Ectodermal cell (in vitro differentiated cells): ENCODE data around the gene TCERG1L.

Experiments
- H3K27ac ChIP-seq: 2 replicates; pipeline ENCODE4 v1.7.0; 2013; ENCODE audit warnings: mild to moderate bottlenecking, low read depth, low read length; ENCODE audit not compliant: insufficient read depth, poor library complexity, severe bottlenecking
- H3K27me3 ChIP-seq: 2 replicates; pipeline ENCODE4 v1.7.0; 2013; ENCODE audit warnings: mild to moderate bottlenecking, low read length; ENCODE audit not compliant: insufficient read depth, control insufficient read depth, poor library complexity, severe bottlenecking
- H3K36me3 ChIP-seq: one replicate; pipeline ENCODE4 v1.7.0; 2013; ENCODE audit warnings: low read length; ENCODE audit not compliant: control insufficient read depth, insufficient read depth
- H3K4me1 ChIP-seq: one replicate; pipeline ENCODE4 v1.7.0; 2013; ENCODE audit warnings: low read length; ENCODE audit not compliant: control insufficient read depth, insufficient read depth
- H3K4me3 ChIP-seq: 2 replicates; pipeline ENCODE4 v1.7.0; 2013; ENCODE audit warnings: low read depth, low read length, control low read depth; ENCODE audit not compliant: insufficient read depth
- H3K9me3 ChIP-seq: 2 replicates; pipeline ENCODE4 v1.7.0; 2013; ENCODE audit warnings: mild to moderate bottlenecking, low read length, moderate library complexity; ENCODE audit not compliant: control insufficient read depth
- WGBS, 2 experiments: methylation state at CpG; one replicate each; pipeline ENCODE4 v1.1.7; 2013; ENCODE audit warnings: missing lambda C conversion rate in 2 of 2; 5-methylcytosine and 5-hydroxymethylcytosine counted together

Gene TCERG1L

DNA sequence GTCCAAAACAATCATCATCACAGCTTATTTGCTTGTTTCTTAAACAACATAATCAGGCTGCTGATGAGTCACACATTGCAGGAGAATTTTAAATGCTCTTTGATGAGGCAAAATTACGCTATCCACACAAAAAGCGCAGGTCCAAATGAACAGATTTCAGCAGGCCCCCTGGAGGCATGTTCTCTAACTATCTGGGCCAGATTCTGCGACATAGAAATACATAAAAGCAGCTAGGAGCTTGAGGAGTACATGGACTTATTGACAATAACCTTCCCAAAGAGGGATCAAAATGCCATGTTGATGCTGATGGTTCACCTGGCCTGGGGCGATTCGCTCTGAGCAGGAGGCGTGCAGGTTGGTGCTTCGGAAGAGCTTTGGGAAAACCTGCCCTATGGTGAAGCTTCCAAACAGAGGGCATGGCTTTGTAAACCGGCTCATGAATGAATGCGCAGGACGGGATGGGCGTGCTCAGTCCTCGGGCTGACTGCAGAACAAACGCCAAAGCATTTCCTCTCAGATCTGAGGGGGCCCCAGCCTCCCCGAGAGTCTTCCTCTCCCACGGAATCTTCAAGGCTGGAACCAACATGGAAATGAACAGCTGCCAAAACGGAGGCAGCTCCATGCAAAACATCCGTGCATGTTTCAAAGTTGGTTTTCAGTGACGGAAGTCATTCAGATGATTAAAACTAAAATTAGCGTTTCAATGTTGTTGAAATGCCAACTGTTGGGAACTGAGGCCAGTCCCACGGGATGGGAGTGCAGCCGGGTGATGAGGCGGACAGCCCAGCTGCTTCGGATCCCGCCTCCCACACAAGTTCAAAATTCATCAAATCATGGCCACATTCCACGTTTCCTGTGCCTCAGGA lies 179.6 kb downstream of the TCERG1L start:
- H3K27ac ChIP-seq: no peak overlapping the region

DNA sequence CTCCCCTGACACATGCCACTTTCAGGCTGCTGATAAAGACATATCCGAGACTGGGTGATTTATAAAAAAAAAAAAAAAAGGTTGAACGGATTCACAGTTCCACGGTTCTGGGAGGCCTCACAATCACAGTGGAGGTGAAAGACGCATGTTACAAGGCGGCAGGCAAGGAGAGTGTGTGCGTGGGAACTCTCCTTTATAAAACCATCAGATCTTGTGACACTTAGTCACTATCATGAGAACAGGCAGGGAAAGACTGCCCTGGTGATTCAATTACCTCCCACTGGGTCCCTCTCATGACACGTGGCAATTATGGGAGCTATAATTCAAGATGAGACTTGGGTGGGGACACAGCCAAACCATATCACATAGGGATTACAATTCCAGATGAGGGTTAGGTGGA lies 181.5 kb downstream of the TCERG1L start:
- Histone ChIP-seq H3K27me3 (no peaks in the 10 kb centered on the region), H3K9me3 (no peaks in the 10 kb centered on the region), H3K36me3 (no peaks in the 10 kb centered on the region), H3K4me3 (no peak overlapping the region), H3K4me1 (peaks cover 9% of the 10 kb centered on the region), H3K27ac (no peak overlapping the region)
- 87 to 94% methylated on average over 7 of the region's 7 CpGs for WGBS, 2 experiments

More for the DNA sequence above, 179.6 kb downstream of the TCERG1L start:
- no peak overlapping the region for H3K4me3 ChIP-seq
- no peaks in the 10 kb centered on the region for H3K9me3 ChIP-seq
- peaks cover 6% of the 10 kb centered on the region for H3K4me1 ChIP-seq
- H3K27me3 ChIP-seq: no peaks in the 10 kb centered on the region
- WGBS, 2 experiments: 90 to 92% methylated on average over 25 of the region's 25 CpGs
- H3K36me3 ChIP-seq: no peaks in the 10 kb centered on the region

DNA sequence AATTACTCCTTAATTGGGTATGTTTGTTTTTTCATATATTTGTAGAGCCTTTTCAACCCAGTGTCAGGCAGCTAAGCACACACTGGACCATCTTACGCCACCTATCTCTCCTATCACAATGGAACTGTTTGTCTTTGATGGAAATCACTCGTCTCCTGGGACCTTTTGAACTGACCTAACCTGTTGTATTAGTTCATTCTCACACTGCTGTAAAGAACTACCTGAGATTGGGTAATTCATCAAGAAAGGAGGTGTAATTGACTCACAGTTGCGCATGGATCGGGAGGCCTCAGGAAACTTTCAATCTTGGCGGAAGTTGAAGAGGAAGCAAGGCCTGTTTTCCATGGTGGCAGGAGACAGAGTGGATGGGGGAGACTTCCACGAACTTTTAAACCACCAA lies 182.0 kb downstream of the TCERG1L start:
- Histone ChIP-seq H3K36me3 (no peaks in the 10 kb centered on the region), H3K4me1 (peaks cover 9% of the 10 kb centered on the region), H3K27ac (no peak overlapping the region), H3K4me3 (no peak overlapping the region), H3K9me3 (no peaks in the 10 kb centered on the region), H3K27me3 (no peaks in the 10 kb centered on the region)
- 91 to 93% methylated on average over 6 of the region's 6 CpGs for WGBS, 2 experiments

DNA sequence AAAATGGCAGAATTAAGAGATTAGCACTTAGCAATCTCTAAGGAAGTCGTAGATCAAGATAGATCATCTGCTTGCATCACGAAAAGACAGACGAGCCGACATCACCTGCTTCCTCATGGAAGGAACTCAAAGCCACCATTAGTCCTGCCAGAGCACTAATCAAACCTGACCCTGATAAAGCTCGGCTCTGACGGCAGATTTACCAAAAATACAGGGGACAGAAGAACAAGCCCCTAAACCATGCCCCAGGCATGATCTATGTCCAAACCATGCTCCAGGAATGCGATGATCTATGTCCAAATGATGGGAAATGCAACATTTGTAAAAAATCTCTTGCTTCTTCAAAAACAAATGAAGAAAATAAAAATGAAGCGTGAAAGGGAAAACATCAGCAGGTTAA lies 182.8 kb downstream of the TCERG1L start:
- Histone ChIP-seq H3K27ac (no peak overlapping the region), H3K4me1 (peaks cover 9% of the 10 kb centered on the region), H3K27me3 (no peaks in the 10 kb centered on the region), H3K36me3 (no peaks in the 10 kb centered on the region), H3K9me3 (no peaks in the 10 kb centered on the region), H3K4me3 (no peak overlapping the region)
- 93 to 94% methylated on average over 8 of the region's 8 CpGs for WGBS, 2 experiments

DNA sequence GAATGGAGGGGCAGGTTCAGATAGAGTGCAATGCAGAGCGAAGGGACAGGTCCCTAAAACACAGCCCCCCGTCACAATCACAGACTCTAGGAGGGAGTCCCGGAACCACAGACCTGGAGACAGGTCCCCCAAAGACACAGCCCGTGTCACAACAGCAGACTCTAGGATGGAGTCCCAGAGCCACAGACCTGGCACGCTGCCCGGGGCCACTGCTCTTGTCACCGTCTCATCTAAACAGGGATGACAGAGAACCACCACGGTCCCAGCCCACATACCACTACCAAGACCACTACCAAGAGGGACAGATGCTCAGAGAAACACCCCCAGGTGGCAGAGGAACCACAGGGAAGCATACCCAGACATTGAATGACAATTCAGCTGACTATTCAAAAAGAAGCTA lies 183.9 kb downstream of the TCERG1L start:
- Histone ChIP-seq H3K4me3 (no peak overlapping the region), H3K27ac (no peak overlapping the region), H3K36me3 (no peaks in the 10 kb centered on the region), H3K4me1 (peaks cover 9% of the 10 kb centered on the region), H3K27me3 (no peaks in the 10 kb centered on the region), H3K9me3 (no peaks in the 10 kb centered on the region)
- 85 to 86% methylated on average over 8 of the region's 8 CpGs for WGBS, 2 experiments

DNA sequence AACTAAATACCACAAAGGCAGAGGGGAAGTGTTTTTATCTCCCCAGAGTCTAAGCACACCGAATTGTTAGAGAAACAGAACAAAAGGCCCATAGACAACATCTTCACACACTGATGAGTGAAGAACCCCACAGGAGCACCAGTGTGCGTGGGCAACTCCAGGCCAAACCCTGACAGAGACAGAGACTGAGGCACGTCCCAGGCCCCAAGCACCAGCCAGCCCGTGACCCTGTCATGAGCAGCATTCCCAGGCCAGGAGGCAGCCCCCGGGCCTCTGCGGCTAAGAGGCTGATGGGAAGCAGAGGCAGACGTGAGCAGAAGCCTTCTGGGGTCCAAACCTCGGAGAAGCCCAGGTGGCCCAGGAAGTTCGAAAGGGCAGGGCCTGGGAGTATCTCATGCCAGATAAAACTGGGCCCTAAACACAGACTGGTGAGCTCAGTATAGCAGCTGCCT lies 184.4 kb downstream of the TCERG1L start:
- Histone ChIP-seq H3K4me1 (peaks cover 9% of the 10 kb centered on the region), H3K36me3 (no peaks in the 10 kb centered on the region), H3K4me3 (no peak overlapping the region), H3K27me3 (no peaks in the 10 kb centered on the region), H3K9me3 (no peaks in the 10 kb centered on the region), H3K27ac (peak overlapping the region; percentile 50)
- WGBS, 2 experiments: 71 to 73% methylated on average over 9 of the region's 9 CpGs

DNA sequence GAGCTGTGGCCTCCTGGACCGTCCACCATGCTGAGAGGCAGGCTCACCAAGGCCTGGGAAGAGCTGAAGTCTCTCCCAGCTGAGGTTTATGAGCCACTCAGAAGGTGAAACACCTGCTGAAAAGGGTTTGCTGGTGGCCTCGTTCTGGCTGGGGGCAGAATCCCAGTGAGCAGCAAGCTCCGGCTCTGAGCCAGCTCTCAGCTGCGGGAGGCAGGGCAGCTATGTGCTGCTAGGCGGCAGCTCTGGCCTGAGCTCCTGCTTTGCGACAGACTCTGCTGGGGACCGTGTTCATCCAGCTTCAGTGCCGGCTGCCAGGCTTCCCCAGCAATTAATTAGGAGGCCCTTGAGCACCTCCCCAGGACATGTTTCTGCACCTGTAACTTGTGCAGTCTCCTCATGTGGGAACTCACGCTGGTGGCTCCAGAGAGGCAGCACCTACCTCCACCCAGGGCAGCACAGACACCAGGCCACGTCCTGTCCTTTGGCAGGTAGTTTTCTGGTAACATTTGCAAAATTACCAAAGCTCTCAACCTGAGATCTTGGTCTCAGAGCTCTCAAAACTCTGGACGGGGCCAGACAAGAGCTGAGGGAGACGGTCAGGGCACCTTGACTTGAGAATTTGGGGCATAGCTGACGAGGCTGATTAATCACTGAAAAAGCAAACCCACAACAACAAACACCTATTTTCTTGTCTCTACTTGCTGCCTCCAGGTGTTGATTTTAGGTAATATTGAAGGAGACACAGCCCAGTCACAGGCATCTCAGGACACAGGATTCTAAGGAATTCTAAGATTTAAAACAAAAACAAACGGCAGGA lies 185.0 kb downstream of the TCERG1L start:
- Histone ChIP-seq H3K4me3 (no peak overlapping the region), H3K27me3 (no peaks in the 10 kb centered on the region), H3K4me1 (peaks cover 9% of the 10 kb centered on the region), H3K27ac (no peak overlapping the region), H3K9me3 (no peaks in the 10 kb centered on the region), H3K36me3 (no peaks in the 10 kb centered on the region)
- 71 to 73% methylated on average over 14 of the region's 14 CpGs for WGBS, 2 experiments

DNA sequence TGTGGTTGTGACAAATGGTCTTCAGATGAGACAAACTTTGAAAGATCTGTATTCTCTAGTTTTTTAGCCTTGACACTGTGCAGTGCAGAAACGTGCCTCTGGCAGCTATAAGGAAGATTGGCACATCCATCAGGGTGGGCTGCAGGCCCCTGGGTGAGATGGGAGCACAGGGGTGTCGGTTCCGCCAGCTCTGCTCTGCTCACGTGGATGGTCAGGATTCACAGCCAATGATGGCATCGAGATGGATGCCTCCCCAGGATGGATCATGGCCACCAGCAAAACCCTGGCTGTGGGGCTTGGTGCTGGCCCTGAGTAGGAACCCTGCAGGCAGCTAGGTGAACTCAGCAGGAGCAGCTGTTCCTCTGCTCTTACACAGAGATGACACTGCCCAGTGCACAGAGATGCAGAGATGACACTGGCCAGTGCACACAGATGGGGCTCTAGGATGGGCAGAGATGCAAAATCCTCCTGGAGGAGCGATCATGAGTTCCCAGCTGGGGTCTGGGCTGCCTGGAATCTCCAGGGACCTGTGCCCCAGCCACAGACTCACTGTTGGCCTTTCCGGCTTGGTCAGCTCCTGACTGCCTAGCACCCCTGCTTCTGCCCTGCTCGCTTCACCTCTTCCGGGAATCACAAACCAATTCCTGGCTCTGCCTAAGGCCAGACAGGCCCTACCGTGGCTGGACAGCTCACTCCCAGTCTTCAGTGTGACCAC lies 185.9 kb downstream of the TCERG1L start:
- no peaks in the 10 kb centered on the region for H3K9me3 ChIP-seq
- H3K4me1 ChIP-seq: peaks cover 9% of the 10 kb centered on the region
- H3K36me3 ChIP-seq: no peaks in the 10 kb centered on the region
- H3K4me3 ChIP-seq: no peak overlapping the region
- no peak overlapping the region for H3K27ac ChIP-seq
- no peaks in the 10 kb centered on the region for H3K27me3 ChIP-seq
- WGBS, 2 experiments: 93 to 96% methylated on average over 10 of the region's 10 CpGs

DNA sequence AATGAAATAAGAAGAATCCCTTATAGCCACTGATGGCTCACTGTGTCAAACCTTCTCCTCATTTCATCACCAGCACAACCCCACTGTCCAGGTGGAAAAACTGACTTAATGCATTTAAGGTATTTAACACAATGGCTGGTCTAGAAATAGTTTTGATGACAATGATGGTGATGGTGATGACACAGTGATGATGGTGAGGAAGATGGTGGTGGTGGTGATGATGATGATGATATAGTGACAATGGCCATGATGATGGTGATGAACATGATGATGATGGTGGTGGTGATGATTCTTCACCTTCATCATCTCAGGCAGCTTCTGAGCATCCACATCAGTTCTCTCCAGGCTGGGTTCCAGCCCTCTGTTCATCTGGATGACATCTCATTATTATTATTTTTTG lies 186.6 kb downstream of the TCERG1L start:
- Histone ChIP-seq H3K36me3 (no peaks in the 10 kb centered on the region), H3K27ac (no peak overlapping the region), H3K4me1 (peaks cover 9% of the 10 kb centered on the region), H3K27me3 (no peaks in the 10 kb centered on the region), H3K9me3 (no peaks in the 10 kb centered on the region), H3K4me3 (no peak overlapping the region)

DNA sequence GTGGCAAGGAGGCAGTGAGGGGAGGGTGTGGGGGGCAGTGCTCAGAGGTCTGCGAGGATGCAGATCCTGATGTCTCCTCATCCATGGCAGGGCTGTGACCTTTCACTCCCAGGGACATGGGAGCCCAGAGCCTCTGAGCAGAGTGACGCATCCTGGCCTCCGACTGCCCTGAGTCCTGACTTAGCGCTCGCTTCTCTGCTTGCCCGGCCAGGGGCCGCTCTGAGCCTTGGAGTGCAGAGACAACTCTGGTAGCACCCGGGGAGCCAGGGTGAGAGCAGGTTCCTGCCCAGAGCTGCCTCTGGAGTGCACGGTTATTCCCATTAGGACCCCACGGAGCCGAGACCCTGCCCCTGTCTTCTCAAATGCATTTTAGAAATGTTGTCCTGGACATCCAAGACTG lies 188.0 kb downstream of the TCERG1L start:
- Histone ChIP-seq H3K27ac (no peak overlapping the region), H3K27me3 (no peaks in the 10 kb centered on the region), H3K4me1 (peaks cover 9% of the 10 kb centered on the region), H3K4me3 (no peak overlapping the region), H3K9me3 (no peaks in the 10 kb centered on the region), H3K36me3 (no peaks in the 10 kb centered on the region)
- 96% methylated on average over 11 of the region's 11 CpGs for WGBS, 2 experiments
